SW 1271 (cell line): Measurements from ENCODE around the gene HK3.
"Not testable (repeated sequence)": the region's sequence is repeated elsewhere in the genome, so short reads cannot be mapped to it uniquely, and the experiment has no call there.

Experiments
- DNase-seq, 2 experiments: peaks; one replicate each; lab custom pipeline; 2025; lab: John Stamatoyannopoulos, UW

HK3 gene

DNA sequence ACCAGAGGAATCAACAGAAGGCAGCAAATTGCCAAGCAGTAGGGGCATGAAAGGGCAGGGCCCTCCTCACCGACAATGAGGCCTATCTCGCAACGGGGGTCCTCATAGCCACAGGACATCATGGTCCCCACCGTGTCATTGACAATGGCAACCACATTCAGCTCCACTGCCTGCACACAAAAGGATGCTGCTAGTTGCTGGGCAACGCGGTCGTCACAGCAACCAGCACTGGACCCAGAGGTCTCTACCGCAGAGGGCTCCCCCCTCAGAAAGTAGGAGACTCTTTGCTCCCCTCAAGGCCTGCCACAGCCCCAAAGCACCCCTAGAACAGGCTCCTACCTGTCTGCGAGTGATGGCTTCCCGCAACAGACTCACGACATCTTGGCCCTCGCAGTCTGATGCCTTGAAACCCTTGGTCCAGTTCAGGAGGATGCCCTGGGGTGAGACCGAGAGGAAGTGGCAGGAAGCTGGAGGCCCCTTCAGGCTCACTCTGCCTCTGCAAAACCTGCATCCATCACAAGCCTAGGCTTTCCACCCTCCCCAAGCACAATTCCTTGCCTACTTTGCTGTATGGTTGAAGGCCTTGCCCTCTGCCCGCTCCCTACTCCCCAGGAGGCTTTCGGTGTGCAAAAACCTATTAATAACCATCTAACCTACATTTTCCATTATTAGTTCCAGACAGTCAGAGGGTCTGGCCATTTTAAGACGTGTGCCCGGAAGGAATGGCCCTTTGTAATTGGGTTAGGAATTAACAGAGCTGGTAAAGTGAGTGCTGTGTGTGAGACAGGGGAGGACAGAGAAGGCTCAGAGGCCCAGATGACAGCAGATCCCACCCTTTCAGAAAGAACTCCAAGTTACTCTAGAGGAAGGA, 15.2 kb downstream of the HK3 start:
- DNase-seq = no peak

DNA sequence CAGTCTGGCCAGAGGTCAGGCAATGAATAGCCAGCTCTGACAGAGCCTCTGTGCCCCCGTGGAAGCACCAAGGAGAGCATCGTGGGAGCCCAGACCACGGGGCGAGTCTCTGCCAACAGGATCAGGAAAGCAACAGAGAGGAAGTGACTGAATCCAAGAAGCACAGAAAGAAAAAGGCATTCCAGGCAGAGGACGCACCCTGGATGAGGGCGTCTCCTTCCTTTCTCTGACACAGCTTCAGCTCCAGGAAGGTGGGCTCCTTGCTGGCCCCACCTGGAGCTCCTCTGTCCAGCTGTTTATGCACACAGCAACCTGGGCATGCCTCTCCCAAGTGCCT, 16.6 kb downstream of the HK3 start:
- no peak for DNase-seq

DNA sequence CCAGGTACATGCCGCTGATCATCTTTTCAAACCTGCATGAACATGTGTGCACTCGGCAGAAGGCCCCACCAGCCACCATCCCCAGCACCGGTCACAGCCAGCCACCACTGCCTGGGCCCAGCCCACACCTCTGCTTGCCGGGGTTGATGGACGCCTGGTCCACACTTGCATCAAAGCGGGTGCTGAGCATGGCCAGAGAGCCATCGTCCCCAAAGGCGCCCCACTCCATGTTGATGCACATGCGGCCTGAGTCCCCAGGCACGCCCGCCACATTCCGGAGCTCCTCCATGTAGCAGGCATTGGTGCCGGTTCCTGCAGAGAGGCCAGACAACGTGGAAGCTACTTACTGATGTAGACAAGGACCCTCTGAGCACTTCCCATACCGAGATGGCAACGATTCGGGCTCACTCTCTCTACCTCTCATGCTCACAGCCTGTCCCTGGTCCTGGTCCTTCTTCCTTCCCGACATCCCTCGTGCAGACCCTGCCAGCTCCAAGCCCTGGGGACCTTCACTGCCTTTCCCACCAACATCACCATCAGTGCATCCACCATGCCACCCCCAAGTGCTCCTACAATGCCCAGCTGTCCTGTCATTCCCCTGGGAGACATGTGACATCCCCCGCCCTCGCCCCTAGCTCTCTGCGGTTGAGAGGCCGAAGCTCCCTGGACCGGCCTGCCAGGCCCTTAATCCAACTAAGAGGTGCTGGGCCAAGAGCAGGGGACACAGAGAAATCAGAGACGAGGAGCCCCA, 17.2 kb downstream of the HK3 start:
- DNase-seq = no peak

DNA sequence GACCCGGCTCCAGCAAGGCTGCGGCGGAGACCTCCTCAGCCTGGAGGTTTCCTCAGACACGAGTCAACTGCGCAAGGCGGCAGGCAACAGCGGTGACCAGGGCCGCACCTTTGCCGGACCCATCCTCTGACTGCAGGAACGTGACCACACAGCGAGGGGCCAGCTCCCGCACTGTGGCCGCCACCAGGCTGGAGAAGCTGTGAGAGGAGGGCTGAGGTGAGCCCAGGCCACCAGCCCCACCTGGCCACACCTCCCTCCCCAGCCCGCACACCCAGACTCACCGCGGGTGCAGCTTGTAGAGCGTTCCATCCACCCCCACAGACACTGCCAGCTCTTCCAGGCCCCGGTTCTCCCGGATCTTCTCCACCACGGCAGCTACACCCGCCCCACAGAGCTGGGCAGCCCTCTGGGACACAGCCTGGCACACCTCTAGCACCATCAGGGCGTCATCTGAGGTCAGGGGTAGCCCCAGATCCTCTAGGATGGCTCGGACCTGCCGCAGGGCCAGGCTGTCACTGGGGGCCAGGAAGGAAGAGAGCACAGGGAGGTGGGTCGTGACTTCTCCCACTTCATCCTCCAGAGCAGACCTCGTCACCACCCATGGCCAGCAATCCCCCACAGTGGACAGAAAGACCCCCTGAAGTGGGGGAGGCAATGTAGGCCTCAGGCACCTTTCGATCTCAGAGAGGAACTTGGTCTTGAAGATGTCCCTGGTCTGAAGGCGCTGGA, 18.0 kb downstream of the HK3 start:
- DNase-seq = no peak

DNA sequence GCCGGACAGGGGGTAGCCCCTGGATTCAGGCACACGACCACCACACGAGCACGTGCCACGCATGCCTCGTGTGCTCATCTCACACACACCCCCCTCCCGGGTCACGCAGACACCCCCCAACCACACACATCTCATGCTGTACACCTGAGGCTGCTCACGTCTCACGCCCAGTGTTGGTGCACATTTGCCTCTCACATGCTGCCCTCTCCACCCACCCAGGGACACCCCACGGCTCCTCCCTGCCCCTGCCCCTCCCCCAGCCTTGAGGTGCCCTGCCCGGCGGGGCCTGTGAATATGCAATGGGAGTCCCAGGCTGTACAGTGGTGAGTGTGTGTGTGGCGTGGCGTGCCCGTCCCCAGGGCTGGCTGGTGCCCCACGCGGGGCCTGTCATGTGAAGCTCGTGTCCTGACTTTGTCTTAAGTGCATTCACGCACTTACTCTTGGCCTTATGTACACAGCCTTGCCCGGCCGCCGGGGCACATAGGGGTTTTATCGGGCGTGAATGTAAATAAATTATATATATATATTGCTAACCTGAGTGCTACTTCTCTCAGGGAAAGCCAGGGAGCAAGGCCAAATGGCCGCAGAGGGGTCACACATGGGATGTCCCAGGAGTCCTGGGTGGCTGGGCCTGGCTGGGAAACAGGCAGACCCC, 18.7 kb downstream of the HK3 start:
- DNase-seq = no peak

DNA sequence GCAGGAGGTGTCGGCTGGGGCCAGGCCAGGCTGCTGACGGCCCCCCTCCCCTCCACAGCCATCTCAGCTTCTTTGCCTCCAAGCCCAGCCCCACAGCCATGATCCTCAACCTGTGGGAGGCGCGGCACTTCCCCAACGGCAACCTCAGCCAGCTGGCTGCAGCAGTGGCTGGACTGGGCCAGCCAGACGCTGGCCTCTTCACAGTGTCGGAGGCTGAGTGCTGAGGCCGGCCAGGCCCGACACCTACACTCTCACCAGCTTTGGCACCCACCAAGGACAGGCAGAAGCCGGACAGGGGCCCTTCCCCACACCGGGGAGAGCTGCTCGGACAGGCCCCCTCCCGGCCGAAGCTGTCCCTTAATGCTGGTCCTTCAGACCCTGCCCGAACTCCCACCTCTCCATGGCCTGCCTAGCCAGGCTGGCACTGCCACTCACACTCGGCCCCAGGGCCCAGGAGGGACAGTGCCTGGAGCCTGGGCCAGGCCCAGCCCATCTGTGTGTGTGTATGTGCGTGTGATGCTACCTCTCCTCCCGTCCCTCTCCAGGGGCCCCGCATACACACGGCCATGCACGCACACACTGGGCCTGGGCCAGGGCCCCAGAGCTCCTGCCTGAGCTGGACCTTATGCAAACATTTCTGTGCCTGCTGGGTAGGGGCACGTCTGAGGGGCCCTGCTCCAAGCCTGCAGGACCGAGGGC, 19.3 kb downstream of the HK3 start:
- no peak for DNase-seq

DNA sequence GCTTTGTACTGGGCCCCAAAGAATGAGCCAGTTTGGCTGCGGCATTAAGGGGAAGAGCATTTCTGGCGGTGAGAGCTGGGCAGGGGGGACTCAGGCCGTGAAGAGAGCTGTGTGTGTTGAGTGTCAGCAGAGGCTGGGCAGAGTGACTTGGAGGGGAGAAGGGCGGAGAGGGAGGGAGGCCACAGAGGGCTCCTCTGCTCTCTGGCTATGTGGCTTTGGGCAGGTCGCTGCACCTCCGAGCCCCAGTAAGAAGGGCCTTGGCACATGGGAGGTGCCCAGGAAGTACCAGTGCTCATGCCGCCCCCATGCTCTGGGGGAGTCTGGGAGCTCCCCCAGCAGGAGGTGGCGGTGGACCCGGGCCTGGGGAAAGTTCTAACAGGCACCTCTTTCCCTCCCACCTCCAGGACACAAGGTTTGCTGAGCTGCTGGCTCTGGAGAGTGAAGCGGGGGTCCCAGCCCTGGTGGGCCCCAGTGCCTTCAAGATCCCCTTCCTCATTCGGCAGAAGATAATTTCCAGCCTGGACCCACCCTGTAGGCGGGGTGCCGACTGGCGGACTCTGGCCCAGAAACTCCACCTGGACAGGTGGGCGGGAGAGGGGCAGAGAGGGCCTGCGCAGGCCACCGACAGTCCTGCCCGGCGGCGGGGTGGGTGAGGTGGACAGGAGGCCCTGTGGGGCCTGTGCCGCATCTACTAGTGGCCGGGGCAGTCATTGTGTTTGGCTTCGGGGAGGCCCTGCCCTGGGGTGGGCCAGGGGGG, 20.1 kb downstream of the HK3 start:
- DNase-seq = no peak

DNA sequence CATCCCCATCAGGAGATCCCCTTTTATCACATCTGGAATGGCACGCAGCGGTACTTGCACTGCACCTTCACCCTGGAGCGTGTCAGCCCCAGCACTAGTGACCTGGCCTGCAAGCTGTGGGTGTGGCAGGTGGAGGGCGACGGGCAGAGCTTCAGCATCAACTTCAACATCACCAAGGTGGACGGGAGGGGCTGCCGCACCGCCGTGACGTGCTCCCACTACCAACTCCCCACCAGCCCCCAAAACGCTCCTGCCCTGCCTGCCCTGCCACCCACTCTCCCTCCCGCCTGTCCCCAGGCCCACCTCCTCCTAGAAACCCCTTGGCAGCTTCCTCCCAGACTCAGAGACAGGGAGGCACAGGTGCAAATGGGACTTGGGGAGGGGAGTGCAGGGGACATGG, 20.7 kb downstream of the HK3 start:
- no peak for DNase-seq

DNA sequence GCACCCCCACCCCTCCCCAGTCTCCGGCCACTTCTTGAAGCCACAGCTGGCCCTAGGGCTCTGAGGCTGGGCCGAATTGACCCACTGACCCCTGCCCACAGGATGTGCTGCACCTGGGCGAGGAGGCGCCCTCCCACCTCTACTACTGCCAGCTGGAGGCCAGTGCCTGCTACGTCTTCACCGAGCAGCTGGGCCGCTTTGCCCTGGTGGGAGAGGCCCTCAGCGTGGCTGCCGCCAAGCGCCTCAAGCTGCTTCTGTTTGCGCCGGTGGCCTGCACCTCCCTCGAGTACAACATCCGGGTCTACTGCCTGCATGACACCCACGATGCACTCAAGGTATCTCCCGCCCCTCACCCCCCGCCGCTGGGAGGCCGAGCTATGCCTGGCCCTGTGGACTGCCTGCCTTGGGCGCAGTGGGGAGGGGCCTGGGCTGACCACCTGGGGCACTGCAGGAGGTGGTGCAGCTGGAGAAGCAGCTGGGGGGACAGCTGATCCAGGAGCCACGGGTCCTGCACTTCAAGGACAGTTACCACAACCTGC, 21.3 kb downstream of the HK3 start:
- no peak for DNase-seq

DNA sequence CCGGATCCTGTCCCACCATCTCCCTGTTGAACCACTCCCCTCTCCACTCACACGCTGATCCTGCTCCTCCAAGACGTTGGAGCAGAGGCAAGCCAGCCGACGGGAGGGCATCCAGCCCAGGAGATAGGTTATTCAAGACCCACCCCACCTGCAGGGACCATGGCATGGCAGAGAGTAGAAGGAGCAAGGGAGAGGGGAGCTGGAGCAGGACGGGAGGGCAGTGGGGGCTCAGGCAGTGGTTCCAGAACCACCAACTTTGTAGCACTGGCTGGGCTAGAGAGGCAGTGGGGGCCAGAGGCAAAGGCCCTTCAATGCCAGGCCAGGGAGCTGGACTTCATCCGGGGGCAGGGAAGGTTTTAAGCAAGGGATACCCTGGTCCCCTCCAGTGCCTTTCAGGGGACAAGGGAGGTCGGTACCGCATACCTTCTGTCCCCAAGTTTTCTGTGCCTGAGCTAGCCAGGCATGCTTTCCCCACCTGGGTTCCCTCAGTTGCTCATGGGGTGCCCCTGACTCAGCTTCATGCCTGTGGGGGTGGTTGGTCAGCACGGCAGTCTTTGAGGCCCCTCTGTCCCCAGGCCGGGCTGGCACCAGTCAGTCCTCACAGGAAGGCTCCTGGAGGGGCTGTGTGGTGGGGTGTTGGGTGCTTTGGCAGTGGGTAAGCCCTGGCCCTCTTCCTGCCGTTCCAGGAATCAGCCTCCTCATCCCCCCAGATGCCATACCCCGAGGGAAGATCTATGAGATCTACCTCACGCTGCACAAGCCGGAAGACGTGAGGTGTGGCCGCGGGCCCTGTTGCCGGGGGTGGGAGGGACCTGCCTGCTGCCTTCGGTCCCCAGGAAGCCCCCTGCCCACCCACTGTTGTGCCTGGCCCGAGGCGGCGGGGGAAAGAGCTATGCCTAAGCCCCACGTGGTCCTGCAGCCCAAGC, 22.4 kb downstream of the HK3 start:
- DNase-seq = no peak

DNA sequence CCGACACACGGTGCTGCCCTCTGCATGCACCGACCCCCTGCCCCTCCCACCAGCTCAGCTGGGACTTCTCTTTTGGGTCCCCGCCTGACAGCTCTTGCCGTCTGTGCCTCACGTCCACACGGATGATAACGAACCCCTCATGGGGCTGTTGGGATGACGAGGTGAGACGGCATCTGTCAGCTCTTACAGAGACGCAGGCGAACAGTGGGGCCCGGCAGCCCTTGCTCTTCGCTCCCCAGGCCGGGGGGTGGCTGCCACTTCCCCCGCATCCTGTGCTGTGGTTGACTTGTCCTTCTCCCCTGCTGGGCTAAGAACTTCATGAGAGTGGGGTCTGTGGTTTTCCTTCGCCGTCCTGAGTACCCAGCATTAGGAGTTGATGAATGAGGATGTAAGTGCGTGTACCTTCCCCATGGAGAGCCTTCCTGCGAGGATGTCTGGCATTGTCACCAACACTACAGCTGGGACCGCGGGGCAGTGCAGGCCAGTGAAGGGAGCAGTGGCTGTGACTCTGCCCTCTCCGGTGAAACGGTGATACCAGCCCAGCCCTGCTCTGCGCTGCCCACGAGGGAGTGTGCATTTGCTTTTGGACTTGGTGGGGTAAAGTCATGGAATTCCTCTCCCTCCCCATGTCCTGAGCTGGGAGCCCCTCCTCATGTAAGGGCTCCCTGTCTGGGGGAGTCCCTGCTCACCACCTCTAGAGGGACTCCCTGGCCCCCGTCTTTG, 23.2 kb downstream of the HK3 start:
- DNase-seq = no peak

DNA sequence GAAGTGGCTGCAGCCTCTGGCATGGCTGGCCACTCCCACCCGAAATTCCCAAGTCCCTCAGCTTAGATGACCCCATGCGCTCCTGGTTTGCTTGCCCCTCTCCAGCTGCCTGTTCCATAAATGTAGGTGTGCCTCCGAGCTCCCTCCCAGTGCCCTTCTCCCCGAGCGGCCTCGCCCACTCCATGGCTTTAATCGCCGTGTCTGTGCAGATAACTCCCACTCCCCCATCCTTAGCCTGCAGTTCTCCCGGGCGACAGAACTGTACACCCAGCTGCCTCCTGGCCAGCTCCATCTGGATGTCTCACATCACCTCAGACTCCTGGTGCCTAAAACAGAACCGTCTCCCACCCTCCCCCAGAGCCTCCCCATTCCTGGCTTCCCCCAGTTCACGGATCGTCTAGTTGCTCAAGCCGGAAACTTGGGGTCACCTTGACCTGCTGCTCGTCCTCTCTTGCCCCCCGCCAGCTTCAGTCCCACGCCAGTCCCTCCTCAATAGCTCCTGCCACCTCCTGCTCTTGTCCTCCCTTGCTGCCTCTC, 24.1 kb downstream of the HK3 start:
- no peak for DNase-seq

DNA sequence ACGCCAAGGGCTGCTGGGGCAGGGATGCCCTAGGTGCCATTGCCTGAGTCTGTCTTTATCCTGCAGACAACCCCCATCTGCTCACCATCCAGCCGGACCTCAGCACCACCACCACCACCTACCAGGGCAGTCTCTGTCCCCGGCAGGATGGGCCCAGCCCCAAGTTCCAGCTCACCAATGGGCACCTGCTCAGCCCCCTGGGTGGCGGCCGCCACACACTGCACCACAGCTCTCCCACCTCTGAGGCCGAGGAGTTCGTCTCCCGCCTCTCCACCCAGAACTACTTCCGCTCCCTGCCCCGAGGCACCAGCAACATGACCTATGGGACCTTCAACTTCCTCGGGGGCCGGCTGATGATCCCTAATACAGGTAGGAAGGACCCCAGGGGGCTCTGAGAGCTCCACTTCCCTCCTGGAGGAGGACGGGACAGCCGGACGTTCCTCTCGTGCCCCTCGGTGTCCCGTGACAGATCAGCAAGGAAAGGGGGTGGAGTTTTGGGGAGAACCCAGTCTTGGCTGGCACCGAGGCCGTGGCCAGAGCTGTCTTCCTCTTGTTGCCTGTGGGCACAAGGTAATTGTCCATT, 24.9 kb downstream of the HK3 start:
- DNase-seq = no peak

DNA sequence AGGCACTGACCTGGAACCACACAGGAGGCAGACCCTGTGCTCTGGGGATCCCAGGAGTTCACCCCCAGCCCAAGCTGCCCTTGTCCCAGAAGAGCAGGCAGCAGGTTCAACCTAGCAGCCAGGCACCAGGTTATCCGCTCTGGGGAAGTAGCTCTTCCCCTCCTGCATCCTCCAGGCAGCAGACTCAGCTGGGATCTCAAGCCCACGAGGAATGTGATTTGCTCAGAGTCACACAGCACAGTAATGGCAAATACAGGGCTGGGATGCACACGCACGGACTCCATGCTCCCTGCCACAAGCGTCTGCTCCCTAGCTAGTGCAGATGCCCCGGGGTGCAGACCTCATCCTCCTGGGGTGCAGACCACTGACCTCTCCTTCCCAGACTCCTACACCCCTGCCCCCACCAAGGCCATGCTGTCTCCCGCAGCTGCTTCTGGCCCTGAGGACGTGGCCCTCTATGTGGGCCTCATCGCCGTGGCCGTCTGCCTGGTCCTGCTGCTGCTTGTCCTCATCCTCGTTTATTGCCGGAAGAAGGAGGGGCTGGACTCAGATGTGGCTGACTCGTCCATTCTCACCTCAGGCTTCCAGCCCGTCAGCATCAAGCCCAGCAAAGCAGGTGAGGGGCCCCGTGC, 25.5 kb downstream of the HK3 start:
- no peak for DNase-seq

DNA sequence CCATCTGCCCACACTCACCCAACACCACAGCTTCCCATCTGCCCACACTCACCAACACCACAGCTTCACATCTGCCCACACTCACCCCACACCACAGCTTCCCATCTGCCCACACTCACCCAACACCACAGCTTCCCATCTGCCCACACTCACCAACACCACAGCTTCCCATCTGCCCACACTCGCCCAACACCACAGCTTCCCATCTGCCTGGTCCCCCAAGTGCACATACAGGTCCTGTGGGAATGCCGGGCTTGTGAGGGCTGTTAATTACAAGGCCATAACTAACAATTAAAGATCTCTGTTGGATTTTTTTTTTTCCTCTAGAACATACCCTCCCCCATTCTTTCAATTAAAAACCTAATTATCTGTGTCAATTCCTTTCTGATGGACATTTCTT, 26.1 kb downstream of the HK3 start:
- not testable (repeated sequence) for DNase-seq

DNA sequence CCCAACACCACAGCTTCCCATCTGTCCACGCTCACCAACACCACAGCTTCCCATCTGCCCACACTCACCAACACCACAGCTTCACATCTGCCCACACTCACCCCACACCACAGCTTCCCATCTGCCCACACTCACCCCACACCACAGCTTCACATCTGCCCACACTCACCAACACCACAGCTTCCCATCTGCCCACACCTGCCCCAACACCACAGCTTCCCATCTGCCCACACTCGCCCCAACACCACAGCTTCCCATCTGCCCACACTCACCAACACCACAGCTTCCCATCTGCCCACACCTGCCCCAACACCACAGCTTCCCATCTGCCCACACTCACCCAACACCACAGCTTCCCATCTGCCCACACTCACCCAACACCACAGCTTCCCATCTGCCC, 26.6 kb downstream of the HK3 start:
- not testable (repeated sequence) for DNase-seq

DNA sequence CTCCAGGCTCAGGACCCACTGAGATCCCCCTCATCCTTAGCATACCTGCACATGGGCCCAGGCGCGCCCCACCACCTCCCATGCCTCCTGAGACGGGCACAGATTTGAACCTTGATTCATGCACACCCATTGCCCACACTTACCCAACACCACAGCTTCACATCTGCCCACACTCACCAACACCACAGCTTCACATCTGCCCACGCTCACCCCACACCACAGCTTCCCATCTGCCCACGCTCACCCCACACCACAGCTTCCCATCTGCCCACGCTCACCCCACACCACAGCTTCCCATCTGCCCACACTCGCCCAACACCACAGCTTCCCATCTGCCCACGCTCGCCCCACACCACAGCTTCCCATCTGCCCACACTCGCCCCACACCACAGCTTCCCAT, 28.5 kb downstream of the HK3 start:
- not testable (repeated sequence) for DNase-seq

DNA sequence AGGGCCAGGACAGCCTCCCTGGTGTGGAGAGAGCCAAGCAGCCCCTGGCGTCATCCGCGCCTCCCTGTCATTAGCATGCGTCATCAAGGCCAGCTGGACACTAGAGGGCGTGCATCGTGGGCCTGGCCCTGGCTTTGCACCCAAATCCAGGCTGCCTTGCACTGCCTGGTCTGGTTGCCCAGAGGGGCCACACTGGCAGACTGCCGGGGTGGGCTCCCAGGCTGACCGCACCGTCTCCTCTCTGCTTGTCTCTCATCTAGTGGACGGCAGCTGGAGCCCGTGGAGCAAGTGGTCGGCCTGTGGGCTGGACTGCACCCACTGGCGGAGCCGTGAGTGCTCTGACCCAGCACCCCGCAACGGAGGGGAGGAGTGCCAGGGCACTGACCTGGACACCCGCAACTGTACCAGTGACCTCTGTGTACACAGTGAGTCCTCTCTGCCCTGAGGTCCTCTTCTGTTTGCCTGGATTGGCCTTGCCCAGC, 29.0 kb downstream of the HK3 start:
- peak in 1 of 2 experiments; percentile 29 for DNase-seq
